CD4-positive, alpha-beta T cell treated with Interleukin-17A for 4 hours (primary cell): ENCODE measurements around the gene OSBPL8.
"Not testable (repeated sequence)": the region's sequence is repeated elsewhere in the genome, so short reads cannot be mapped to it uniquely, and the experiment has no call there.

Experiments
- DNase-seq: peaks from one replicate; pipeline ENCODE4 v3.0.0-alpha.2; 2020; ENCODE audit warnings: mixed read lengths

Gene OSBPL8

GRCh38 chr12:76410781-76411180 is 148.8 kb downstream of the OSBPL8 start:
- no peak for DNase-seq

- DNase-seq = no peak
These were observed 149.2 kb downstream of the OSBPL8 start for GRCh38 chr12:76410371-76410770.

GRCh38 chr12:76409074-76409473 is 150.5 kb downstream of the OSBPL8 start:
- no peak for DNase-seq

- DNase-seq = no peak
These were observed 151.9 kb downstream of the OSBPL8 start for GRCh38 chr12:76407710-76408109.

GRCh38 chr12:76402259-76402658 is 157.3 kb downstream of the OSBPL8 start:
- no peak for DNase-seq

- DNase-seq = no peak
These were observed 159.4 kb downstream of the OSBPL8 start for GRCh38 chr12:76400136-76400535.

- no peak for DNase-seq
These were observed 160.5 kb downstream of the OSBPL8 start for GRCh38 chr12:76399040-76399439.

GRCh38 chr12:76398106-76398505 is 161.5 kb downstream of the OSBPL8 start:
- no peak for DNase-seq

- no peak for DNase-seq
These were observed 168.1 kb downstream of the OSBPL8 start for GRCh38 chr12:76391461-76391860.

- DNase-seq = no peak
These were observed 172.0 kb downstream of the OSBPL8 start for GRCh38 chr12:76387614-76388013.

GRCh38 chr12:76384560-76384959 is 175.0 kb downstream of the OSBPL8 start:
- DNase-seq = no peak

GRCh38 chr12:76383988-76384387 is 175.6 kb downstream of the OSBPL8 start:
- DNase-seq = no peak

GRCh38 chr12:76379261-76379660 is 180.3 kb downstream of the OSBPL8 start:
- DNase-seq = no peak

- DNase-seq = not testable (repeated sequence)
These were observed 182.7 kb downstream of the OSBPL8 start for GRCh38 chr12:76376876-76377275.

- no peak for DNase-seq
These were observed 183.6 kb downstream of the OSBPL8 start for GRCh38 chr12:76375939-76376338.

- no peak for DNase-seq
These were observed 184.1 kb downstream of the OSBPL8 start for GRCh38 chr12:76375470-76375869.

- no peak for DNase-seq
These were observed 185.1 kb downstream of the OSBPL8 start for GRCh38 chr12:76374386-76375020.

- DNase-seq = no peak
These were observed 191.3 kb downstream of the OSBPL8 start for GRCh38 chr12:76368230-76368629.

- DNase-seq = no peak
These were observed 193.4 kb downstream of the OSBPL8 start for GRCh38 chr12:76366163-76366562.

GRCh38 chr12:76364131-76364530 is 195.4 kb downstream of the OSBPL8 start:
- not testable (repeated sequence) for DNase-seq

GRCh38 chr12:76360316-76360715 is 199.3 kb downstream of the OSBPL8 start:
- DNase-seq = no peak

GRCh38 chr12:76356071-76356470 is 203.5 kb downstream of the OSBPL8 start:
- no peak for DNase-seq

GRCh38 chr12:76348079-76348901 is 211.3 kb downstream of the OSBPL8 start, which contains the start of gene BBS10:
Gene BBS10, minus strand, starts transcription at chr12:76348415. Its CDS starts 57 bp downstream, at chr12:76348358.
- peak; percentile 86 for DNase-seq

- peak; percentile 4 for DNase-seq
These were observed 212.7 kb downstream of the OSBPL8 start for GRCh38 chr12:76346798-76347420.
